M059J (cell line): Measurements from ENCODE around the gene CLDN6. TPM values are rescaled to one million over a fixed set of nuclear protein-coding genes. Genes with fewer than 3 reads are reported as not detected.

Source experiments
- DNase-seq: peaks from one replicate; pipeline ENCODE4 v3.0.0-alpha.2; 2012; ENCODE audit warnings: low read depth
- total RNA-seq: library from RNA; depleted of rRNA; stranded (reverse); fragments of >200 nt; shearing (Covaris generic); gene quantifications from 2 replicates; pipeline ENCODE4 v1.2.3, GENCODE V29; 2014; rRNA removed

The CLDN6 gene
- total RNA-seq, 1 experiment from 2014 or later, result 0.34 TPM

- no peak for DNase-seq
These were observed 46.6 kb downstream of the CLDN6 start for GRCh38 chr16:2971134-2971984.

DNA sequence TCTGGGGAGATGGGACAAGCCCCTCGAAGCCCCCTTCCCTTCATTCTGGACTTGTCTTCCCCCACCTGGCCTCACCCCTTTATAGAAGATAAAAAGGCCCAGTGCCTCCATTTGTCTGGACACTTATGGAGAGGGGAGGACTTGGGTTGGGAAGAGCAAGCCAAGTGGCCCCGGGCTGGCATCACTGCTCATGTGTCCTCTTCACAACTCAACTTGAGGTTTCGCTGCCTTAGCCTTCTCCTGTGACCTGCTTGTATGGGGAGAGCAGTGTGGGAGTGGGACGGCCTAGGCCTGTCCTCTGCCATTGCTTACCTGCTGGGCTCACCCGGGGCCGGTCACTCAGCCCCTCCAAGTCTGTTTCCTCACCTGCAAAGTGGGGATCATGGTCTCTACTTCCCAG lies 47.4 kb downstream of the CLDN6 start:
- peak; percentile 27 for DNase-seq

- DNase-seq, result peak; percentile 69
These were observed 48.1 kb downstream of the CLDN6 start for GRCh38 chr16:2969545-2970521.

GRCh38 chr16:2968738-2969544 lies 49.0 kb downstream of the CLDN6 start, which contains the start of gene PAQR4:
Gene PAQR4 (plus strand): TSS chr16:2969348. CDS start chr16:2969675, 327 bp downstream.
- peak; percentile 85 for DNase-seq

DNA sequence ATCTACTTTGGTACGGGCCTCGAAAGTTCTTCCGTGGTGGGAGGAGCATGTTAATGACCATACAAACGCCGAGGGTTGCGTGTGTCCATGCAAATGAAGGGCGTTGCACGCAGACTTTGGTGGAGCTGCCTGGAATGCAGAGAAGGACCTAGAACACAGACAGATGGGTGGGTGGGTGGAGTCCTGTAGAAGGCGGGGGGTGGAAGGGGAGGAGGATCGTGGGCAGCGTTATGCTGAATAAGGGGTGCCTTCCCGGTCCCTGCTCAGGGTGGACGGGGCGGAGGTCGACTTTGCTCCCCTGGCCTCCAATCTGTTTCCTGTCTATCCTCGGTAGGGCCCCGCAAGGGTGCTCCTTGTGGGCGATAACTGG lies 49.6 kb downstream of the CLDN6 start:
- no peak for DNase-seq

DNA sequence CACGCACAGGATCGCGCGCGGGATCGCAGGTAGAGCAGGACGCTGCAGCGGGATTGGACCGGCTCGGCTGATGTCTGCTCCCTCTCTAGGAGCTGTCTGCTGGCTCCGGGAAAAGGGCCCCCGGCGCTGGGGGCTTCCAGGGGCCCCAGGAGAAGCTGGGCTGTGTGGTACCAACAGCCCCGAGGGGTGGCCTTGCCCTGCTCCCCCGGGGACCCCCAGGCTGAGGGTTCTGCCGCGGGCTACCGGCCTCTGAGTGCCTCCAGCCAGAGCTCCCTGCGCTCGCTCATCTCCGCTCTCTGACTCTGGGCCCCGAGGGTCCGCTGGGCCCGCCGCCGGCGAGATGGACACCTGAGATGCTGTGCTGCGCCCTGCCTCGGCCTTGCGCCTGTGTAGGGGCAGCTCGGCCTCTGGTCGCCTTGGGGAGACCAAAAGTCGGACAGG lies 50.2 kb downstream of the CLDN6 start:
- no peak for DNase-seq

DNA sequence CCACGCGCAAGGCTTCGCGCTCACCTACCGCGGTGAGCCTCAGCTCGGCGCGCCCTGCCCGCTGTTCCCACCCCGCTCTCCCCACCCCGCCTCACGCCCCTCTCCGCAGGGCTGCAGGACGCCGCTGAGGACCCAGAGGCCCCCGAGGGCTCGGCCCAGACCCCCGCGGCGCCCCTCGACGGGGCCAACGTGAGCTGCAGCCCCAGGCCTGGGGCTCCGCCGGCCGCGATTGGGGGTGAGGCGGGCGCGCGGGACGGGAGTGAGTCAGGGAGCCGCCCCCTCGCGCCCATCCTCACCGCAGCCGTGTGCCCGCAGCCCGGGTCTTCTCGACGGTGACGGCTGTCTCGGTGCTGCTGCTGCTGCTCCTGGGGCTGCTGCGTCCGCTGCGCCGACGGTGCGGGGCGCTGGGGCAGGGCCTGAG lies 50.8 kb downstream of the CLDN6 start:
- no peak for DNase-seq

GRCh38 chr16:2966808-2967191 lies 51.2 kb downstream of the CLDN6 start:
- no peak for DNase-seq

DNA sequence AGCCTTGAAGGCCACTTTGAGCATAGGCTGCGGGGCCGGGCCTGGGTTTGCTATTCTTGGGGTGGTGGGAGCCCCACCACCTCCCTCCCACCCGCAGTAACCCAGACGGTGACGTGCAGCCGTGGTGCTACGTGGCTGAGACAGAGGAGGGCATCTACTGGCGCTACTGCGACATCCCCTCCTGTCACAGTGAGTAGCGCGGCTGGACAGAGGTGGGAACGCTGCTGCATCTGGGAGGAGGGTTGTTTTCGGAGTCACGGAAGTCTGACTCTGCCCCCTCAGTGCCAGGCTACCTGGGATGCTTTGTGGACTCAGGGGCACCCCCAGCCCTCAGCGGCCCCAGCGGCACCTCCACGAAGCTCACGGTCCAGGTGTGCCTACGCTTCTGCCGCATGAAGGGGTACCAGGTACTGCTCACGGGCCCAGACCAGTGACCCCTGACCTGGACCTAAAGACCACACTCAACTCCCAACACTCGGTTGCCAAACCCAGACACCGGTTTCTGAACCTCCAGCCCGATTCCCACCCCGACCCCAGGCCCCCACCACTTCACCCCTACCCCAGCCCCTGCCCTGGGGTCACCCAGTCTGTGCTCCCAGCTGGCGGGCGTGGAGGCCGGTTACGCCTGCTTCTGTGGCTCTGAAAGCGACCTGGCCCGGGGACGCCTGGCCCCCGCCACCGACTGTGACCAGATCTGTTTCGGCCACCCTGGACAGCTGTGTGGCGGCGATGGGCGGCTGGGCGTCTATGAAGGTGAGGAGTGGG lies 51.8 kb downstream of the CLDN6 start:
- no peak for DNase-seq

Other genes with a start within 250 kb of the CLDN6 start
- gene ELOB, start 240.9 kb downstream of the CLDN6 start, total RNA-seq, result 351 and 758 TPM in 2 replicates
- not detected in 2 replicates for gene PRSS33, start 230.6 kb downstream of the CLDN6 start, total RNA-seq
- gene PRSS41, start 219.7 kb downstream of the CLDN6 start, total RNA-seq, result not detected in 2 replicates
- not detected in 2 replicates for gene PRSS21, start 200.9 kb downstream of the CLDN6 start, total RNA-seq
- 0.12 and 3.9 TPM in 2 replicates for gene ZG16B, start 187.9 kb downstream of the CLDN6 start, total RNA-seq
- not detected in 2 replicates for gene PRSS22, start 160.0 kb downstream of the CLDN6 start, total RNA-seq
- gene FLYWCH2, start 135.0 kb downstream of the CLDN6 start, total RNA-seq, result 97.4 and 112 TPM in 2 replicates
- gene FLYWCH1, start 106.3 kb downstream of the CLDN6 start, total RNA-seq, result 27.0 and 34.0 TPM in 2 replicates
- gene KREMEN2, start 53.9 kb downstream of the CLDN6 start, total RNA-seq, result 2.1 and 6.3 TPM in 2 replicates
- gene PAQR4, start 48.8 kb downstream of the CLDN6 start, total RNA-seq, result 24.0 and 38.7 TPM in 2 replicates
- 47.4 and 57.5 TPM in 2 replicates for gene PKMYT1, start 37.7 kb downstream of the CLDN6 start, total RNA-seq
- not detected in 2 replicates for gene CLDN9, start 5.3 kb downstream of the CLDN6 start, total RNA-seq
- 662 and 743 TPM in 2 replicates for gene TNFRSF12A, start 2.2 kb upstream of the CLDN6 start, total RNA-seq
- 28.1 and 47.8 TPM in 2 replicates for gene HCFC1R1, start 5.8 kb upstream of the CLDN6 start, total RNA-seq
- 29.9 and 31.7 TPM in 2 replicates for gene THOC6, start 5.9 kb upstream of the CLDN6 start, total RNA-seq
- not detected in 2 replicates for gene BICDL2, start 18.8 kb upstream of the CLDN6 start, total RNA-seq
- gene MMP25, start 28.4 kb upstream of the CLDN6 start, total RNA-seq, result 0.02 TPM in 1 of 2 replicates, not detected in the other
- gene IL32, start 47.5 kb upstream of the CLDN6 start, total RNA-seq, result 51.5 and 62.5 TPM in 2 replicates
- not detected in 2 replicates for gene ZSCAN10, start 81.1 kb upstream of the CLDN6 start, total RNA-seq
- gene ZNF205, start 94.4 kb upstream of the CLDN6 start, total RNA-seq, result 13.5 and 15.4 TPM in 2 replicates
- gene ZNF213, start 116.8 kb upstream of the CLDN6 start, total RNA-seq, result 1.1 and 6.2 TPM in 2 replicates
- gene OR1F1, start 170.0 kb upstream of the CLDN6 start, total RNA-seq, result 0.15 TPM in 1 of 2 replicates, not detected in the other
- gene ZNF200, start 217.0 kb upstream of the CLDN6 start, total RNA-seq, result 10.0 and 17.4 TPM in 2 replicates
- 0.39 TPM in 1 of 2 replicates, not detected in the other for gene MEFV, start 238.4 kb upstream of the CLDN6 start, total RNA-seq